A673 (cell line): ENCODE measurements around the gene GTF3C5.

ENCODE experiments used
- EZH2 ChIP-seq: fragments of 200-600 bp; sonication (generic); IDR thresholded peaks from 2 replicates; pipeline ENCODE4 v1.6.1; 2017; ENCODE audit warnings: borderline replicate concordance, low read depth, mild to moderate bottlenecking, mixed read lengths, antibody characterized with exemption, low read length; ENCODE audit not compliant: poor library complexity, severe bottlenecking
- TF ChIP-seq, protein P1 (sequence below): fragments of 300-800, 200-600 bp; sonication (generic); conservative IDR thresholded peaks from 2 replicates; pipeline ENCODE4 v1.5.1; 2017; ENCODE audit warnings: low read depth, mild to moderate bottlenecking, antibody characterized with exemption, low read length, moderate library complexity, mixed read lengths

DNA sequence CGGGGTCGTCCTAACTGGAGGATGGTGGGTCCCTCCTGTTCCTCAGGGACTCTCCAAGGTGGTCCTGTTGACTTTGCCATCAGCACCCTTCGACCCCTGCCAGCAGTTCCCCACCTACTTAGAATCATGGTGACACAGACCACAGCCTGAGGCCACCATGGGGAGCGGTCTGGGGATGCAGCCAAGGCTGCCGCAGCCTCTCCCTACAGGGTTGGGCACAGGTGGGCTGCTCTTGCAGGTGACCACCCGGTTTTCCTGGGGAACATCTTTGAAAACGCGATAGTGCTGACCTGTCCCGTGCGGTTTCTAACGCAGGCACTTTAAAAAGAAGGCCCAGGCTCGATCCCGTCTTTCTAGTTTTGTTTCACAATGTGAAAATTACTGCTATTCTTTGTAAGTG is 18.2 kb downstream of the GTF3C5 start:
- TF ChIP-seq, protein P1, sequence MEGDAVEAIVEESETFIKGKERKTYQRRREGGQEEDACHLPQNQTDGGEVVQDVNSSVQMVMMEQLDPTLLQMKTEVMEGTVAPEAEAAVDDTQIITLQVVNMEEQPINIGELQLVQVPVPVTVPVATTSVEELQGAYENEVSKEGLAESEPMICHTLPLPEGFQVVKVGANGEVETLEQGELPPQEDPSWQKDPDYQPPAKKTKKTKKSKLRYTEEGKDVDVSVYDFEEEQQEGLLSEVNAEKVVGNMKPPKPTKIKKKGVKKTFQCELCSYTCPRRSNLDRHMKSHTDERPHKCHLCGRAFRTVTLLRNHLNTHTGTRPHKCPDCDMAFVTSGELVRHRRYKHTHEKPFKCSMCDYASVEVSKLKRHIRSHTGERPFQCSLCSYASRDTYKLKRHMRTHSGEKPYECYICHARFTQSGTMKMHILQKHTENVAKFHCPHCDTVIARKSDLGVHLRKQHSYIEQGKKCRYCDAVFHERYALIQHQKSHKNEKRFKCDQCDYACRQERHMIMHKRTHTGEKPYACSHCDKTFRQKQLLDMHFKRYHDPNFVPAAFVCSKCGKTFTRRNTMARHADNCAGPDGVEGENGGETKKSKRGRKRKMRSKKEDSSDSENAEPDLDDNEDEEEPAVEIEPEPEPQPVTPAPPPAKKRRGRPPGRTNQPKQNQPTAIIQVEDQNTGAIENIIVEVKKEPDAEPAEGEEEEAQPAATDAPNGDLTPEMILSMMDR: no peak
- no peak for TF ChIP-seq EZH2
